Mucosa of descending colon (tissue), 3 donors: ENCODE data around the gene MRPL2. TPM values are rescaled to one million over a fixed set of nuclear protein-coding genes. Genes with fewer than 3 reads are reported as not detected.
A peak's percentile ranks its signal among the peaks of the same experiment; 100 is the strongest.

ENCODE experiments used
- ATAC-seq: fragments of 200-7000 bp; cut with Tn5 transposase; one replicate; pipeline ENCODE4 v1.9.1; 2020; ENCODE audit warnings: mild to moderate bottlenecking, moderate library complexity
- DNase-seq, 3 donors: peaks; one replicate each; pipeline ENCODE4 v3.0.0-alpha.2; 2020
- H3K36me3 ChIP-seq: fragments of 200-600 bp; one replicate; pipeline ENCODE4 v1.8.0; 2021; ENCODE audit warnings: low read depth, mild to moderate bottlenecking
- H3K4me1 ChIP-seq: fragments of 200-600 bp; one replicate; pipeline ENCODE4 v1.8.0; 2021; ENCODE audit warnings: low read depth, mild to moderate bottlenecking
- H3K4me3 ChIP-seq: fragments of 200-600 bp; one replicate; pipeline ENCODE4 v1.8.0; 2021; ENCODE audit warnings: mild to moderate bottlenecking
- H3K9me3 ChIP-seq: fragments of 200-600 bp; one replicate; pipeline ENCODE4 v1.8.0; 2021; ENCODE audit warnings: mild to moderate bottlenecking
- intact Hi-C, 2 donors: fragments of 100-400 bp; cut with DNase I in 1 of 2; cut with micrococcal nuclease in 1 of 2; formaldehyde crosslinking; loops; one replicate each; pipeline versions ENCODE4 v1.11.0 to v1.11.1; 2022; cut with DNase I, micrococcal nuclease
- total RNA-seq, 3 donors: library from RNA; stranded (reverse); fragmentation: NEBNext Ultra II Directional in 2 of 3; extraction: Animal tissue kit (Norgen Biotek cat#: 25700) in 2 of 3; gene quantifications; one replicate each; pipeline versions ENCODE4 v1.2.1 to v1.2.4, GENCODE V29; 2021 to 2023
- TF ChIP-seq, protein P1 (sequence below): fragments of 200-600 bp; IDR thresholded peaks from one replicate; pipeline ENCODE4 v1.8.0; 2022; ENCODE audit warnings: antibody characterized with exemption, mild to moderate bottlenecking
- donor health status: DM: no; HTN: no; CAD: no; lungs with moderate emphysema.
- donor health status: DM: no; HTN: no; CAD: no.
- donor health status: DM: no; HTN: yes; CAD: no.

Gene MRPL2
- total RNA-seq, 3 donors from 2014 or later: 58.7 to 82.8 (median 75.2) TPM

DNA sequence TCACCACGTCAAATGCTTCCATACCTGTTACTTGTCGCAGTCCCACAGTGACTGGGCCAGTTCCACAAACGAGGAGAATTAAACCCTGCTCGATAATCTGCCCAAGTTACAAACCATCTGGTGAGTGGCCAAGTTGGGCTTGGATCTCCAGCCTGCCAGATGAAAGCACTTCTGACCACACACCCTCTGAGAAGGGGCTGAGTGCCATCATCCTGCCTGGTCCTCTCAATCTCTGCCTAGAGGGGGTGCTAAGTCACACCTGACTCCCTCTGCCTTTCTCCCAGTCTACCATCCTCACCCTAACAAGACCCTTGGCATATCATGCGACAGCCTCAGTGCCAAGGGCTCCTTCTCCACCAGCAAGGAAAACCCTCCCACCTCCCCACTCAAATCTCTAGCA lies 22.0 kb downstream of the MRPL2 start:
- H3K36me3 ChIP-seq: no peaks in the 10 kb centered on the region
- TF ChIP-seq, protein P1, sequence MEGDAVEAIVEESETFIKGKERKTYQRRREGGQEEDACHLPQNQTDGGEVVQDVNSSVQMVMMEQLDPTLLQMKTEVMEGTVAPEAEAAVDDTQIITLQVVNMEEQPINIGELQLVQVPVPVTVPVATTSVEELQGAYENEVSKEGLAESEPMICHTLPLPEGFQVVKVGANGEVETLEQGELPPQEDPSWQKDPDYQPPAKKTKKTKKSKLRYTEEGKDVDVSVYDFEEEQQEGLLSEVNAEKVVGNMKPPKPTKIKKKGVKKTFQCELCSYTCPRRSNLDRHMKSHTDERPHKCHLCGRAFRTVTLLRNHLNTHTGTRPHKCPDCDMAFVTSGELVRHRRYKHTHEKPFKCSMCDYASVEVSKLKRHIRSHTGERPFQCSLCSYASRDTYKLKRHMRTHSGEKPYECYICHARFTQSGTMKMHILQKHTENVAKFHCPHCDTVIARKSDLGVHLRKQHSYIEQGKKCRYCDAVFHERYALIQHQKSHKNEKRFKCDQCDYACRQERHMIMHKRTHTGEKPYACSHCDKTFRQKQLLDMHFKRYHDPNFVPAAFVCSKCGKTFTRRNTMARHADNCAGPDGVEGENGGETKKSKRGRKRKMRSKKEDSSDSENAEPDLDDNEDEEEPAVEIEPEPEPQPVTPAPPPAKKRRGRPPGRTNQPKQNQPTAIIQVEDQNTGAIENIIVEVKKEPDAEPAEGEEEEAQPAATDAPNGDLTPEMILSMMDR: no peak
- no peaks in the 10 kb centered on the region for H3K9me3 ChIP-seq
- no peak for DNase-seq
- ATAC-seq: no peak
- no peaks in the 10 kb centered on the region for H3K4me1 ChIP-seq
- no peak overlapping the region for H3K4me3 ChIP-seq
- intact Hi-C loops: no loop called here

DNA sequence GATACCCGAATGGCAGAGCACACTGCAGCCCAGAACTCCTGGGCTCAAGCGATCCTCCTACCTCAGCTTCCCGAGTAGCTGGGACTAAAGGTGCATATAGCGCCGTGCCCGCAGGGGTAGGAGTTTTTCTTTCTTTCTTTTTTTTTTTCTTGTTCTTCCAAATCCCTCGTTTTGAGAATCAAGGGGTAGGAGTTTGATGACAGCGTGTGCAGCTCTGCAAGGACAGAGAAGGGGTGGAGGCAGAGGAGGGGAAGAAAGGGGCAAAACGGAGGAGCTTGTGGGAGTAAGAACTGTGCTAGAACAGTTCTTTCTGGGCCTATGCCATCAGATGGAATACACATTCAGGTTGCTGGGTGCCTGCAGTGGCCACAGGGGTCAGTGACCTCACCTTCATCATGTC lies 22.5 kb downstream of the MRPL2 start:
- intact Hi-C loops: no loop called here
- Histone ChIP-seq H3K4me1 (no peaks in the 10 kb centered on the region), H3K4me3 (no peak overlapping the region), H3K9me3 (no peaks in the 10 kb centered on the region), H3K36me3 (no peaks in the 10 kb centered on the region)
- DNase-seq (no peak), ATAC-seq (no peak)
- TF ChIP-seq, protein P1: no peak

DNA sequence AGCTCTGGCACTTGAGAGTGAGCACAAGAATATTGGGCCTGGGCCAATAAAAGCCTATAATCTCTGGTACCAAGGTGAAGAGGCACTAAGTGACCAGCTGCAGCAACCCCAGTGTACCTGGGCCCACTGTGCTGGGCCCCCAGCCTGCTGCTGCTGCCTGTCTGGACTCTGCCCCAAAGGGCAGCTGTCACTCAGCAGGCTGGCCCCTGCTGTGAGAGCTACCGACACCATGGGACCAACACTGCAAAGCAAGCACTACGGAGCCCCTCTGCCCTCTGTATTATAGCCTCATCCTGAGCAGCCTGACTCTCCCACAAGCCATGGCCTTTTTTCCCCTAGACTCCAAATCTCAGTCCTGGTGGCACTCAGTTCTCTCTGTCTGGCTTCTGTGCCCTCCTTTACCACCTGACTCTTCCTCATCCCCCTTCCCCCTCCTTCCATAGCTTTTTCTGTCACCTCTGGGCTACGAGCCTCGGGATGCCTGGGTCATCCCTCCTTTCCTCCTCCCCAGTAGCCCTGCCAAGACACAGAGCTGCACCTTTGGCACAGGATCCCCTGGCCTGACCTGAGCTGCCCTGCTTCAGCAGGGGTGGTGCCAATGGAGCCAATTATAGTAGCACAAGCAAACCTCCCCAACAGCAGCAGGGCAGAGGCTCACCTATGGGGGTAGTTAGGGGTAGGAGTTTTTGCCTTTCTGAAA lies 23.6 kb downstream of the MRPL2 start:
- peak in 1 of 3 donors; percentile 15 for DNase-seq
- intact Hi-C loops: no loop called here
- TF ChIP-seq, protein P1: no peak
- Histone ChIP-seq H3K36me3 (peaks cover 2% of the 10 kb centered on the region), H3K9me3 (no peaks in the 10 kb centered on the region), H3K4me1 (no peaks in the 10 kb centered on the region), H3K4me3 (no peak overlapping the region)
- ATAC-seq: no peak

DNA sequence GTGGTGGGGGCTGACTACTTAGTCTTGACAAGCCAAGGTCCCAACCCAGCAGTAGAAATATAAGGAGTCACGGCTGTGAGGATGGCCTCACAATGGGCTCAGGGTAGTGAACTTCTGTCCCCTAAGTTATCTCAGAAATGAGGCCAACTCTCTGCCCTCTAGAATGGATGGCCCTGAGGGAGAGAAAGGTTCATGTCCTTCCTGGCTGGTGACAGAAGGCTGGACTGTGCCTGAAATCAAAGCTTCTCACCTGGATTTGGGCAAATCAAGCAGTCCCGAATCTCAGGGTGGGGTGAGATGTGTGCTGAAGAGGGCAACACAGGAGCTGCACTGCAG lies 25.1 kb downstream of the MRPL2 start:
- intact Hi-C loops: no loop called here
- no peaks in the 10 kb centered on the region for H3K4me1 ChIP-seq
- ATAC-seq (no peak), DNase-seq (no peak)
- peaks cover 2% of the 10 kb centered on the region for H3K36me3 ChIP-seq
- TF ChIP-seq, protein P1: no peak
- no peaks in the 10 kb centered on the region for H3K9me3 ChIP-seq
- H3K4me3 ChIP-seq: no peak overlapping the region

DNA sequence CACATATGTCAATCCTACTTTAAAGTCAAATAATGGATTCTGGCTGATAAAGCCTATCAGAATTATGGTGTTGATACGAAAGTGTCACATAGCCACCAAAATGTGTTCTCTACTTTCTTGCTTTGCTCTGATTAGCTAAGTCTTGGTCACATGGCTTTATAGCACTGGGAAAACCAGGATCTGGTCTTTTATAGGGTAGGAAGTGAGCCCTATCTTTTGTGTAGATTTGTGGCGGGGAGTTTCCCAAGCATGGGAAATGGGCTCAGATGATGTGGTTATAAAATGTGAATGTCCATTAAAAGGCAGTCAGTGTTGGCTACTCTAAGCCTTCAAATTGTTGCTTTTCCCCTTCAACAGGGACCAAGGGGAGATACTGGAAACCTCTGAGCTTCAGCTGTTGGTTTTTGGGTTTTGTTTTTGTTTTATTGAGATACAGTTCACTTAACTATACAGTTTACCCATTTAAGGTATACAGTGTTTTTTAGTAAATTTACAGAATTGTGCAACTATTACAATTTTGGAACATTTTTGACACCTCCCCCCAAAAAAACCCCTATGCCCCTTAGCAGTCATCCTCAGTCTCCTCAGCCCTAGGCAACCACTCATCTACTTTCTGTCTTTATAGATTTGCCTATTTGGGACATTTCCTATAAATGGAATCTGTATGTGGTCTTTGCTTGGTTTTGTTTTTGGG lies 25.6 kb downstream of the MRPL2 start:
- no peak overlapping the region for H3K4me3 ChIP-seq
- no peaks in the 10 kb centered on the region for H3K4me1 ChIP-seq
- ATAC-seq (no peak), DNase-seq (no peak)
- intact Hi-C loops: no loop called here
- TF ChIP-seq, protein P1: no peak
- no peaks in the 10 kb centered on the region for H3K9me3 ChIP-seq
- H3K36me3 ChIP-seq: peaks cover 2% of the 10 kb centered on the region
